ENCODE measurements around the gene PPP1R15A. TPM values are rescaled to one million over a fixed set of nuclear protein-coding genes. Genes with fewer than 3 reads are reported as not detected.

The PPP1R15A gene
- total RNA-seq, 2 experiments from 2014 or later, result 77.2 to 81.4 TPM

- Mint-ChIP-seq H3K4me3 (no peak overlapping the region), H3K9me3 (no peaks in the 10 kb centered on the region), H3K27me3 (no peaks in the 10 kb centered on the region), H3K27ac (no peak overlapping the region), H3K36me3 (ENCODE audit: low read depth) (peaks cover 13% of the 10 kb centered on the region), H3K4me1 (peaks cover 7% of the 10 kb centered on the region)
- ChIA-PET CTCF (interaction anchor here (1.1 kb wide), 1 partner anchor 82 kb away, joined by 4 read pairs; no protein-coding TSS in a partner anchor), POLR2A (interaction anchor here (1.2 to 2.4 kb wide), 3 partner anchors 9 to 25 kb away, joined by 4 to 9 read pairs (median 4); partner anchors contain the start of gene NUCB1)
- DNase-seq, result no peak
Measured at GRCh38 chr19:48925240-48925843, 53.1 kb downstream of the PPP1R15A start.

Other genes starting within 250 kb of the PPP1R15A start
- 10 to 100 TPM; 18.7 to 19.1 TPM for gene DBP, start 235.0 kb upstream of the PPP1R15A start, total RNA-seq
- gene CA11, start 226.2 kb upstream of the PPP1R15A start, total RNA-seq, result 1 to 10 TPM; 3.9 to 4.5 TPM
- gene NTN5, start 199.4 kb upstream of the PPP1R15A start, total RNA-seq, result 1 to 10 TPM in 1 of 2 experiments, under 1 TPM in 1; 0.68 to 1.1 TPM
- gene FUT2, start 176.4 kb upstream of the PPP1R15A start, total RNA-seq, result not detected
- 1 to 10 TPM in 1 of 2 experiments, under 1 TPM in 1; 0.88 to 1.2 TPM for gene MAMSTR, start 152.7 kb upstream of the PPP1R15A start, total RNA-seq
- gene RASIP1, start 131.8 kb upstream of the PPP1R15A start, total RNA-seq, result under 1 TPM; 0.05 to 0.15 TPM
- not detected for gene IZUMO1, start 125.5 kb upstream of the PPP1R15A start, total RNA-seq
- under 1 TPM; 0.28 to 0.45 TPM for gene FUT1, start 119.8 kb upstream of the PPP1R15A start, total RNA-seq
- not detected for gene FGF21, start 116.9 kb upstream of the PPP1R15A start, total RNA-seq
- 10 to 100 TPM; 39.8 TPM for gene BCAT2, start 61.4 kb upstream of the PPP1R15A start, total RNA-seq
- gene HSD17B14, start 35.9 kb upstream of the PPP1R15A start, total RNA-seq, result under 1 TPM; 0.50 to 0.63 TPM
- 1 to 10 TPM; 4.5 to 5.5 TPM for gene PLEKHA4, start 3.8 kb upstream of the PPP1R15A start, total RNA-seq
- gene TULP2, start 26.3 kb downstream of the PPP1R15A start, total RNA-seq, result under 1 TPM in 1 of 2 experiments, not detected in 1; 0.13 TPM
- 100 to 1,000 TPM; 287 to 300 TPM for gene NUCB1, start 27.9 kb downstream of the PPP1R15A start, total RNA-seq
- 1 to 10 TPM; 1.6 to 2.9 TPM for gene DHDH, start 61.3 kb downstream of the PPP1R15A start, total RNA-seq
- 100 to 1,000 TPM; 255 to 258 TPM for gene BAX, start 82.5 kb downstream of the PPP1R15A start, total RNA-seq
- gene FTL, start 92.9 kb downstream of the PPP1R15A start, total RNA-seq, result 1,000 to 10,000 TPM; 1,110 to 1,123 TPM
- gene GYS1, start 120.9 kb downstream of the PPP1R15A start, total RNA-seq, result 10 to 100 TPM; 55.1 to 56.3 TPM
- gene RUVBL2, start 121.5 kb downstream of the PPP1R15A start, total RNA-seq, result 10 to 100 TPM; 74.7 to 80.1 TPM
- under 1 TPM; 0.63 to 0.88 TPM for gene LHB, start 144.7 kb downstream of the PPP1R15A start, total RNA-seq
- not detected for gene CGB3, start 151.9 kb downstream of the PPP1R15A start, total RNA-seq
- not detected for gene CGB2, start 159.5 kb downstream of the PPP1R15A start, total RNA-seq
- gene CGB1, start 164.5 kb downstream of the PPP1R15A start, total RNA-seq, result not detected
- not detected for gene CGB5, start 171.4 kb downstream of the PPP1R15A start, total RNA-seq
- not detected for gene CGB8, start 176.7 kb downstream of the PPP1R15A start, total RNA-seq
- gene CGB7, start 185.3 kb downstream of the PPP1R15A start, total RNA-seq, result not detected
- not detected for gene NTF4, start 192.4 kb downstream of the PPP1R15A start, total RNA-seq
- not detected for gene KCNA7, start 200.3 kb downstream of the PPP1R15A start, total RNA-seq
- gene SNRNP70, start 213.0 kb downstream of the PPP1R15A start, total RNA-seq, result 100 to 1,000 TPM; 179 to 188 TPM
- gene LIN7B, start 241.9 kb downstream of the PPP1R15A start, total RNA-seq, result 1 to 10 TPM; 4.3 to 4.7 TPM
- gene C19orf73, start 246.7 kb downstream of the PPP1R15A start, total RNA-seq, result 1 to 10 TPM; 1.0 TPM
- 1 to 10 TPM; 2.6 TPM for gene PPFIA3, start 247.1 kb downstream of the PPP1R15A start, total RNA-seq

Measured in activated CD4-positive, alpha-beta memory T cell treated with anti-CD3 and anti-CD28 coated beads, Interleukin-2, amount 10 ng/mL, durations not matched to agents 7 days and 5 days (primary cell).